Amniotic stem cell (primary cell): ENCODE data around the gene GOLGA7B.

ENCODE experiments used
- DNase-seq: peaks from one replicate; lab custom pipeline; 2025; lab: John Stamatoyannopoulos, UW

The GOLGA7B gene

GRCh38 chr10:97868134-97868685 is 18.6 kb downstream of the GOLGA7B start:
- DNase-seq = no peak

DNA sequence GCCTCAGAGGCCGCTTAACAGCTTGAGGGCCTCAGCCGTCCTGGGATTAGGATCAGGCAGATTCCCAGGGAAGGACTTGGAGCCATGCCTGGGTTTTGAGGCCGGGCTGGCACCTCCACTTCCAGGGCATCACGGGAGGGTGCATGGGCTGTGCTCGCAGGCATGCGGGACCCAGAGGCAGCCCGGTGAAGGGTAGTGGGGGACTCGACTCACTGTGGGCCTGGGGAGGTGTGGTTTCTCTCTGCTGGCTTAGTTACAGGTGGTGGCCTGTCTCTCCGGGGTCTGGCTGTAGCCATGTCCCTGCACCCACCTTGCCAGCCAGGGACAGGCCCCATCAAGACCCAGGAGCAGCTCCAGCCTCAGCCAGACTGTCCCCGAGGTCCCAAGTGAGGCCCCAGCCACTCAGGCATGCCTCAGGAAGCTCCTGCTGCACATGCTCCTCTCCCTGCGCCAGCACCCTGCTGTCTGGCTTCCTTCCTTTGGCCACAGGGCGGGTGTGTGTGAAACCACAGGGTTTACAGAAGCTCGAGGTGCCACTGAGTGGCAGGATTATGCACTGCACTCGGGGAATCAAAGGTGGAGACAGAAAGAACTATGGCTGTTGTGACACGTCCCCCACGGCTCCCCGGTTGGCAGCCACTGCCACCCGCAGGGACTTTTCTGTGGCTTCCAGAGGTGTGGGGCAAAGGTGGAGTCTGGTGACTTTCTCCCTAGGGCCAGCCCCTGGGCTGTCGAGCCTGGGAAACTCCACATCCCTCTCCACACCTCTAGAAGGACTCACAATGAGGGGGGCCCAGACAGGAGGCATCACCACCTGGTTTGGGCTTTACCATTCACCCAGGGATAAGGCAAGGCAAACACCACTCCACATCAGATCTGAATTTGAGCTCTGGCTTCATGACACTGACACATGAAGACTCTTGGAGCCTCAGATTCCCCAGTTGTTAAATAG is 19.7 kb downstream of the GOLGA7B start:
- DNase-seq = peak; percentile 80

GRCh38 chr10:97870990-97871389 is 21.3 kb downstream of the GOLGA7B start:
- no peak for DNase-seq

DNA sequence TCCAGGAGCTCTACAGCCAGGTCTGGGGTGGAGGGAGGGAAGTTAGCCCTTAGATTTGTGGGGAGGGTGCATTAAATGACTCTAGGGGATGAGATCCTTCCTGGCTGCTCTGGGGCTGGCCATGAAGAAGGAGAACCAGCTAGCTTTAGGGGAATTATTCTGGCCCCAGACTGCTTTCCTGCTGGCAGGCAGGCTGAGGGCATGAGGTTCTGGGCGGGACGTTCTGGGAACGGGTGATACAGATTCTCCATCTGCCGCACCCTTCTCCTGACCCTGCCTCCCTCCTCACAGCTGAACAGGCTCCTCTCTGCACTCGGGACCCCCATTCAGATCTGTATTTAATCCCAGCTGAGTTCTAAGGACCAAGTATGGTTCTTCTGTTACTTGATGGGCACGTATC is 23.9 kb downstream of the GOLGA7B start:
- DNase-seq = no peak

- DNase-seq = no peak
These were observed 24.7 kb downstream of the GOLGA7B start for GRCh38 chr10:97874332-97874731.

- DNase-seq = no peak
These were observed 25.7 kb downstream of the GOLGA7B start for GRCh38 chr10:97875391-97875790.

- DNase-seq = no peak
These were observed 26.8 kb downstream of the GOLGA7B start for GRCh38 chr10:97876402-97876801.

DNA sequence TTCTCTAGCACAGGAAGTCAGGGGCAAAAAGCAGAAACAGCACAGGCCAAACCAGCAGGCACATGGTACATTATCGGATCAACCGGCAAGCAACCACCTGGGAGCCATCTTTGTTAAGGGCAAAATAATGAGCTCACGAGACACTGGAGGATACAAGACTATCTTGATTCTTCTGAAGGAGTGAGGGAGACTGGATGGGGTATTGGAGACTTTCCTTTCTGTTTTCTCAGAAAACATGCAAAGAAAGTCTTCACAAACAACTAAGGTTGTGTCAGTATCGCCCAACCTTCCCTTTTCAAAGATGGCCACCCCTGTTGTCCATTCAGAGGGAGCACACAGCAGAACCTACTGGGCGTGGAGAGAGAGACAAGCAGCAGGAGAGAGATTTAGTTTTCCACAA is 29.6 kb downstream of the GOLGA7B start:
- DNase-seq = no peak

DNA sequence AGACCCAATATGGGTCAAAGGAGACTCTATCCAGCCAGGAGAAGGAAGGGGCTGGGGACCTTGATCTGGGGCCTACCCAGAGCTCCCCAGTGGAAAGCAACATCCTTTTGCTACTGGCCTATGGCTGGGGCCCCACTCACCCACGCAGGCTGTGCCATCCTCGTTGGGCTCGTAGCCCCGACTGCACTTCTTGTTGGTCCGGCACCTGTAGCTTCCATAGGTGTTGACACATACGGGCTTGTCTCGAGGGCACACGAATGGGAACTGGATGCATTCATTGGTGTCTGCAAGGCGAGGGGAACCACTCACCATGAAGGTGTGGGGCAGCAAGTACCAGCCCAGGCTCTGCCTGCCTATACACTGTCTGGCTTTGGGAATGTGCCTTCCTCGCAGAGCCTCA is 30.5 kb downstream of the GOLGA7B start:
- no peak for DNase-seq

GRCh38 chr10:97882142-97883091 is 32.8 kb downstream of the GOLGA7B start:
- DNase-seq = peak; percentile 60

- DNase-seq = no peak
These were observed 33.4 kb downstream of the GOLGA7B start for GRCh38 chr10:97883092-97883485.

- DNase-seq = no peak
These were observed 36.6 kb downstream of the GOLGA7B start for GRCh38 chr10:97886286-97886685.

GRCh38 chr10:97887399-97887798 is 37.8 kb downstream of the GOLGA7B start:
- no peak for DNase-seq

- DNase-seq = no peak
These were observed 38.5 kb downstream of the GOLGA7B start for GRCh38 chr10:97888134-97888533.

- DNase-seq = peak; percentile 52
These were observed 39.1 kb downstream of the GOLGA7B start for GRCh38 chr10:97888641-97889262.

DNA sequence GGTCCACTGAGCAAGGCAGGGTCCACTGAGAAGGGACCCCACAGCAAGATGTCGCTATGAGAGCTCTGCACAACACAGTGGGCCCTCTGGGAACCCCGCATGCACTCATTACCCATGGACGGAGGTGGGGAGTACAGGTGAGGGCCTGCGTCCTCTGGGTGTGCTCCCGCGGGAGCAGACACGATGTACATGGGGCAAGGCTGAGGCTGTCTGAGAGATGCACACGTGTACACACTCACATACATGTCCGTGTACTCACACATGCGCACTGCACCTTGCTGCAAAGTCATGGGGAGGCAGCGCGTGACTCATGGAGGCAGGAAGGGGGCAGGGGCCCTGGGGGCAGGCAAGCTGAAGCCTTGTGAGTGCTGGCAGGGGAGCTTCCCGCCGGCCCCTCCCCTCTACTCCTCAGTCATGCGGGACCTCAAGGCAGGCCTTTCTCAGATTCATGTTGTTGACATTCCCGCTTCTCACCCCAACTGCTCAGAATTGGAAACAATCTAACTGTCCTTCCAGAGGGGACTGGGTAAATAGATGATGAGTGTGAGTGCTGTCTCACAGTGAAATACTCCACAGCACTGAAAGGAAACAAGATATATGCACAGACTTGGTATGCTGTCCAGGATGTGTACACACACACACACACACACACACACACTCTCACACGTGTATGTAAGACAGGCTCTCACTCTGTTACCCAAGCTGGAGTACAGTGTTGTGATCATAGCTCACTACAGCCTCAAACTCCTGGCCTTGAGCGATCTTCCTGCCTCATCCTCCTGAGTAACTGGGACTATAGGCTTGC is 40.0 kb downstream of the GOLGA7B start:
- no peak for DNase-seq

GRCh38 chr10:97891497-97892167 is 42.0 kb downstream of the GOLGA7B start:
- no peak for DNase-seq

DNA sequence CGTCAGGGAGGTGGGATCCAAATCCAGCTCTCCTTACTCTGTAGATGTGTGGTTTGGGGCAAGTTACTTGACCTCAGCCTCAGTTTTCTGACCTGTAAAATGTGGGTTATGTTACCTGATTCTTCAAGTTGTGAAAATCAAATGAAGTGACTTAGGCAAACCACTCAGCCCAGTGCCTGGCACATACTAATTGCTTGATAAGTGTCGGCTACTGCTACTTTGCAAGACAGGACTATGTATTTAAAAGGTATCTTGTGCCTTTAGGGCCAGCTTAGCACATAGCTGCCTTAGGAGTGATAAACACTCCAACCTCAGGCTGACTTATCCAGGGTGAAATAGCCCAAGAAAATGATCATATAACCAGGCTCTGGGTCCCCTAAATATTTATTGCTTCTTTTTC is 42.9 kb downstream of the GOLGA7B start:
- DNase-seq = no peak

DNA sequence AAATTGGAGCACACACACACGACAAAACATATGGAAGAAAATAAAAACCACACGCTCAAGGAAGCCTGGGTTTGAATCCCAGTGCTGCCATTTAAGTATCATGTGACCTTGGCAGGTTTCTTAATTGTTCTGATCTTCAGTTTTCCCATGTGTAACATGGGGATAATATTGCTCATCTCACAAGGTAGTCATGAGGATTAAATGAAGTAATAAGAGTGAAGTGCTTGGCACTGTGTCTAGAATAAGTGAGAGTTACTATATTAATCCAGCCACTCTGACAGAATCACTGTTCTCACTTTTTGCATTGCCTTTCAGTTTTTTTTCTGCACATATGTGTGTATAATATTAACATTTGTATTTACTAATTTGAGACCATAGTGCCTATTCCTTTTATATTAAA is 43.3 kb downstream of the GOLGA7B start:
- no peak for DNase-seq

DNA sequence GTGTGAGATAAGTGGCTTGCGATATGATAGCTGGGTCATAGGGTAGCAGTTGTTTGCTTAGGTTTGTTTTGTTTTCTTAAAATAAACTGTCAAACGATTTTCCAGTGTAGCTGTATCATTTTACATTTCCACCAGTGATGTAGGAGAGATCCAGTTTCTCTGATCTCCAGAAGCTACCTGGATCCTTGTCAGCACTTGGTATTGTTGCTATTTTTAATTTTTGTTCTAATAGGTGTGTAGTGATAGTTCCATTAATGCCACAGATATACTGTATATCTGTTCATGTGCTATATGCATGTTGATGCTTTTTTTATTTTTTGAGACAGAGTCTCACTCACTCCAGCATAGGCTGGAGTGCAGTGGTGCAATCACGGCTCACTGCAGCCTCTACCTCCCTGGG is 44.4 kb downstream of the GOLGA7B start:
- DNase-seq = no peak

DNA sequence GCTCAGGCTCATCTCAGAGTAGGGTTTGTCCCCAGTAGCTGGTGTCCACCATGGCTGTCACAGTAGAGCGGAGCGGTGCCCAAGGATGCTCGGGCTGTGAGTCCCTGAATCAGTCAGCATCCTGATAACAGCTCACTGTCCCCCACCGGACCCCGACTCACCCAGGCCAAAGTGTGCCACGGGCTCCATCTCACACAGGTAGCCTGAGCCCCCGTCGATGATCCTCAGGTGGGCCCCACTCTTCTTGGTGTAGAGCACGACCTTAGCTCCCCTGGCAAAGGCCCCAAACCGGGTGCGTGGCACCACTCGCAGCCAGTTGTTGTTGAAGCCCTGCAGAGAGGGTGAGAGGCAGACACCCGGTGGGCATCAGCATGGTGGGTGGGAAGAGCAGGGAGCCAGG is 45.4 kb downstream of the GOLGA7B start:
- no peak for DNase-seq
